GM18517 (cell line): Measurements from ENCODE around the gene PDS5B.
A peak's percentile ranks its signal among the peaks of the same experiment; 100 is the strongest.
"Not testable (repeated sequence)": the region's sequence is repeated elsewhere in the genome, so short reads cannot be mapped to it uniquely, and the experiment has no call there.

ENCODE experiments used
- ATAC-seq: cut with Tn5 transposase; IDR thresholded peaks from one replicate; pipeline ENCODE4 v1.9.1; 2021; ENCODE audit warnings: mild to moderate bottlenecking, moderate library complexity; ENCODE audit not compliant: unreplicated experiment

PDS5B gene

DNA sequence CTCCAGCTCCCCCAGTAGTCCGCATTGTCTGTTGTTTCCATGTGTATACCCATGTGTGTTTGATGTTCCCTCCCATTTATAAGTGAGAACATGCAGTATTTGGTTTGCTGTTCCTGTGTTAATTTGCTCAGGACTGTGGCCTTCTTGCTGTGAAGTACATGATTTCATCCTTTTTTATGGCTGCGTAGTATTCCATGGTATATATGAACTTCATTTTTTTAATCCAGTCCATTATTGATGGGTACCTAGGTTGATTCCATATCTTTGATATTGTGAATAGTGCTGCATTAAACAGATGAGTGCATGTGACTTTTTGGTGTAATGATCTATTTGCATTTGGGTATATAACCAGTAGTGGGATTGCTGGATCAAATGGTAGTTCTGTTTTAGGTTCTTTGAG is 175.2 kb downstream of the PDS5B start:
- no peak for ATAC-seq

DNA sequence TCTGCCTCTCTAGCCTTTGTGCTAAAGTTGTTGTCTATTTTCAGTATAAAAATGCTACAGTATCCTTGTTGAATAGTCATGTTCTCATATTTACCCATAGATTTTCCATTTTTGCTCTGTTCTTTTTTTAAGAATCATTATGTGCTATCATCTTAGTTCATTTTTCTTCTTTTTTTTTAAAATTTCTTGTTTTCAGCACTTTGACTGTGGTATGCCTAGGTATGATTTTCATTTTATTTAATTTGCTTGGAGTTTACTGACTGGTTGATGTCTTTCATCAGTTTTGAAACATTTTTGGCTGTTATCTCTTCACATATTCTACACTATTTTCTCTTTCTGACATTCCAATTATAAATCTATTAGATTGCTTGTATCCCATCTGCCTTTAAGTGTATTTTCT is 192.9 kb downstream of the PDS5B start:
- no peak for ATAC-seq

DNA sequence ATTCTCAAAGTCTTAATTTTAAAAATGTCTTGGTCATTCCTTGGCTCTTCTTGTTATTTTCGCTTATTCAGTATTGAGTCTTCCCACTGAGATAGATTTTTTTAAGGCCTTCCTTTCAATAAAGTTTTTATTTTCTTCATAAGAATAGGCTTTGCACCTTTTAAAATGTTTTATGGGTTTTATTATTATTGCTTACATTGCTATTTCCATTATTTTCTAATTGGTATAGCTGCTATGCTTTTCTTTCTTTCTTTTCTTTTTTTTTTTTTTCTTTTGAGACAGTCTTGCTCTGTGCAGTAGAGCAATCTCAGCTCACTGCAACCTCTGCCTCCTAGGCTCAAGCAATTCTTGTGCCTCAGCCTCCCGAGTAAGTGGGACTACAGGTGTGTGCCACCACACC is 195.7 kb downstream of the PDS5B start:
- ATAC-seq: no peak

DNA sequence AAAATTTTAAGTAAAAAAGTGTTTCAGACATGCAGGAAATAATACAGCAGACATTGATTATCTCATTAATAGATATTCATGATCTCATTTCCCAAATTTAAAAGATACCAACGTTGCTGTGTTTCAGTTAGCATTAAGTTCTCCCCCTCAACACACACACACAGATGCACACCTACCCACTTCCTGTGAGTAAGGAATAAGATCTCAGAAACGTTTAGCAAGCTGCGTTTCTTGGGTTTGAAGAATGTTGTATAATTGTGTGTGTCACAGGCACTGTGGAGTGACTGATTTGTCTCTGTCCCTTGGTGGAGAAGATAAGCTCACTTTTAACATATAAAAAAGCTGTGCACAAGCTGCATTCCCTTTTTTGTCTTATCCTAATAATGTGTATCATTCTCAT is 196.8 kb downstream of the PDS5B start:
- ATAC-seq: no peak

DNA sequence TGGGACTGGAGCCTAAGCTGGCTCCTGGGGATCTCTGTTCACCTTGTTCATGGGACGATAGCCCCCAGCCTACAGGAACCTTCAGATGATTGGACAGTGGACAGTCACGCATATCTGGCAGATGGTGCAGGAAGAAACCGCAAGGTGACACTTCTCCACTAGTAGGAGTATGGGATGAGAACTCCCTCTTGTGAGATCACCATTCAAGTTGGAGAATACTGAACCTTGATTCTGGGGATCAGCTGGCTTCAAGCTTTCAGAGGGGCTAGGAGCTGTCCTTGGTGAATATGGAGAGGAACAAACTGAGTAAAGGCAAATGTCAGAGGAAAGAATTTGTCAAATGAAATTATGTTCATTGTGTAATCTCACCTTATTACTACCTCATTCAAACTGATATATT is 204.5 kb downstream of the PDS5B start:
- no peak for ATAC-seq

DNA sequence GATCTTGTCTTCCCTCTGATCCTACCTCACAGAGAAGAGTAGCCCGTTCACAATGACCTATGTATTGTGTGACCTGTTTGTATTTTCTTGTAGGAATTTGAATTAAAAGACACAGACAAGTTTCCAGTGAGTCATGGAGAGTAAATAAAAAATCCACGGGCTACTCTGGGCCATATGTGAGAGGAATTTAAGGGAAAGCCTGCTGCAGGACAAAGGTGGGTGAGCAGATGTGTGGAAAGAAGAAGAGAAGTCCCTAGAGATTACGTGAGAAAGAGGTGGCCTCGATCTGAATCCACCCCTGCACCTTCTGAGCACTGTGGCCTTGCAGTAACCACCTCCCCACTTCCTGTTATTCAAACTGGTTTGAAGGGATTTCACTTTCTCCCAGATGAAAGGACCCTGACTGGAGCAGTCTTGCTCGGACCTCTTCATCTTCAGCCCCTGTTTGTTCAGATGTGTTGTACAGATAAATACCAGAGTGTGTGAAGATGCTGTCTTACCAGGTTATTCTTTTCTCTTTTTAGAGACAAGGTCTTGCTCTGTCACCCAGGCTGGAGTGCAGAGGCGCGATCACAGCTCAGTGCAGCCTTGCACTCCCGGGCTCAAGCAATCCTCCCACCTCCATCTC is 205.4 kb downstream of the PDS5B start:
- ATAC-seq: peak; percentile 79

DNA sequence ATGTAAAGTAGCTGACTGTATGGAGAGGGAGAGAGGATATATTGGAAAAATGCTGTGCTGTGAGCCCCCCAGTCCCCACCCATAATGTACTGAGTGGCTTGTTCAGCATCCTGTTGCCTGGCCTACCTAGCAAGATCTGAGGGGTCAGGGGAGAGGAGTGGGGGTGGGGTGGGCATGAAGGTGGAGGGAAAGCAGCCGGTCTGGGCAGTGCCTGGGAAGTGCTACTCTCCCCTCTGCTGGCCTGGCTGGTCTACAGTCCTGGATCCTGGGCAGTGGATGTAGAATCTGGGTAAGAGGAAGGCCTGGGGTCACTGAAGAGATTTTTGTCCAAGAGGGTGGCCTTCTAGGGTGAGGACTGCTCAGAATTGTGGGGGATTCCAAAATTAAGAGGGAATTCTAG is 210.5 kb downstream of the PDS5B start:
- ATAC-seq: no peak

DNA sequence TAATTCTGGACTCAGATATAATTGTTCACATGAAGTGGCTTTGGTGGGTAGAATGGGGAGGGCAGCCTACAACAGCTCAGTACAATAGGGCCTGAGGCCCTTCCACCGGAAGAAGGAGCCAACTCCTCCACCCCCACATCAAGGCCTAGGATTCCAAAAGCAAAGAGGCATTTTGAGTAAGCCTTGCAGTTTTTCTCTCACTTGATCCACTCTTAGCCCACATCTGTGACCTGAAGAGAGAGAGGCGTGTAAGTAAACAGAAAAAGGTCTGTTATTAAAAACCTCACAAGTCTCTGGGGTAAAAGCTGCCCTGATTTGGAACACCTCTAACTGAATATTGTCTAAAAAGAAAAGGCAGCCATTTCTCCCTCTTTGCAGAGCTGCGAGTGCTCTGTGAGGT is 215.9 kb downstream of the PDS5B start:
- ATAC-seq: no peak

DNA sequence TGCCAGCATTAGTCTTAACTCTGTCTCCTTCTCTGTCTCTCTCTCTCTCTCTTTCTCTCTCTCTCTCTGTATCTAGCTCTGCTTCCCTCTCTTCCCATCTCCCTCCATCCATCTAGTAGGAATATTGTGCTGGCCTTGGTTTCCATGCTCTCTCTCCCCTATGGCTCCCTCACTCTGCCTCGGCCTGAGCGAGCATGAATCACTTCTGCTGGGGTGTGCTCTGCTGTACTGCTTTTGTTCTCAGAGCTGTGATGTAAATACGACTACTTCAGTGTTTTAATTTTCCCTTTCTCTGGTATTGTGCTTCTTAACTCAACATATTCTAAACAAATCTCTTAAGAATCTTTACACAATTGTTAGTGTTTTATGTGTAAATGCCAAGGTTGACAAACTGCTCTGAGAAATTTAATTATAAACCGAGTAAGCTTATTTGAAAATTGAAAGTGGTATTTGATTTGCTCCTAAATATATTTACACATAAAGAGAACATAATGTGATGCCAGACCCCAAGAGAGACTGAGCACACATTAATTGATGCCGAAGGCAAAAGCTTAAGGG is 218.5 kb downstream of the PDS5B start:
- no peak for ATAC-seq

DNA sequence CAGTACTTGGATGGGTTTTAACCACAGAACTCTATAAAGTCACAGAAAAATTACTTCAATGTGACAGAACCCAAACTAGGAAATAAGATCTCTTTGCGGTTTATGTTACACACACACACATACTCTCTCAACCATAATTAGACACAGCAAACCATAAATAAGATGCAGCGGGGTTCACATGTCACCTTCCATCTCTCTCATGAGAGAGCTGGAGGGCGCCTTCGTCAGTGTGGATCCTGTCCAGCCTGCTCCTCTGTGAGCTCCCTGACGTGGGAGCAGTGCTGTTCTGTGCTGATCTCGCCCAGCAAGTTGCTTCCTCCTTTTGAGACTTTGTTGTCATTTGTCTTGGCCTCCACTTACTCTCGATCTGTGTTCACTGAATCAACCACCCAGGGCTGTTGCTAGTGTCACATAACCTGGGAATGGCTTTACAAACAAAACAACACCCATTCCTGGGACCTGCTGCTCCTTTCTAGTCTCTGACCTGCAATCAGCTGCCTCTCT is 225.1 kb downstream of the PDS5B start:
- peak; percentile 72 for ATAC-seq

DNA sequence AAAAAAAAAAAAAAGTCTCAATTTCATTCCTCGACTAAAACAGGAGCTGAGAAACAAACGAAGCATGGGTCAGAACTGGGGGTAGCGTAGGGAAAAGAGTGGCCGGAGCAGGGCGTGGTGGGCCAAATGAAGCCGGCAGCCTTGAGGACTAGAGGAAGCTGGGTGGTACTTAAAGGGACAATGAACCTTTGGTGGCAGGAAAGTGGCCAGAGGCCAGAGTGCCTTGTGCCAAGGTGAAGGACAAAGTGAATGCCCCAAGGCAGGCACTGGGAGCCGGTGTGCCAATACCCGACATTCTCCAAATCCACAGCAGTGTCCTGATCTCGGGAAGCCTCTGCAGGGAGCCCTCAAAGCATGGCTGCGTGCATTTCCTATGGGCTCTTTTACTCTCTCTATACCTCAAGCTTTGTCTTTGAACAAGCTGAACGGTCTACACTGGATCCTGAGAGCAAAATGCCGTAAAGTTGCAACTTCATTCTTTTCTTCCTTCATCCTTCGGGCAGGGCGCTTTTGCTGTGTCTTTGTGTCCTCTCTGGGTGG is 235.0 kb downstream of the PDS5B start:
- ATAC-seq: no peak

DNA sequence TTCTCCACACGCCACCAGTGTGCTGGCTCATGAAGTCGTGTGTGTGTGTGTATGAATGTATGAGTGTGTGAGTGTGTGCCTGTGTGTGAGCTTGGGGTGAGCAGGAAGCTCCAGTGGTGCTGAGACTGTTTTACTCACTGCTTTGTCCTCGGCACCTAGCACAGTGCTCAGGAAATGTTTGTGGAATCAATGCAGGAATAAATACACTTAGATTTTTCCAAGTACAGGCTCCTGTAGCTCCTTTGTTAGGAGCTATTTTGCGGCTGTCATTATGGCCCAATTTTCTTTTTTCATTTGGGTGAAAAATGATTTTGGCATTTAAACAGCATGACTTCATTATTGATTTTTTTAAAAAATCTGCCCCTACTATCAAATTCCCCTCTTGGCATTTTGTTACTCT is 236.5 kb downstream of the PDS5B start:
- no peak for ATAC-seq

DNA sequence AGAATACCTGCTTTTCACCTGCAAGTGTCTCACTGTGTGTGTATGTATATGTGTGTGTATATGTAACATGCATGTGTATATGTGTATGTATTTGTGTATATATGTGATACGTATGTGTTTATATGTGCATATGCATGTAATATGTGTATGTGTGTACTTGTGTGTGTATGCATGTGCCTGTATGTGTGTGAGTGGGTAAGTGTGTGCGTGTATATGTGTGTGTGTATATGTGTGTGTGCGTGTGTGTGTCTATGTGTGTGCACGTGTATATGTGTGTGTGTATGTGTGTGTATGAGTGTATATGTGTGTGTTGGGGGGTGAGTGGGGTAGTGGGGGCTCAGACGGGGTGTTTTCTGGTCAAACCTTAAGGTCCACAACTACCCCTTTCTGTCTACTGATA is 237.3 kb downstream of the PDS5B start:
- no peak for ATAC-seq

DNA sequence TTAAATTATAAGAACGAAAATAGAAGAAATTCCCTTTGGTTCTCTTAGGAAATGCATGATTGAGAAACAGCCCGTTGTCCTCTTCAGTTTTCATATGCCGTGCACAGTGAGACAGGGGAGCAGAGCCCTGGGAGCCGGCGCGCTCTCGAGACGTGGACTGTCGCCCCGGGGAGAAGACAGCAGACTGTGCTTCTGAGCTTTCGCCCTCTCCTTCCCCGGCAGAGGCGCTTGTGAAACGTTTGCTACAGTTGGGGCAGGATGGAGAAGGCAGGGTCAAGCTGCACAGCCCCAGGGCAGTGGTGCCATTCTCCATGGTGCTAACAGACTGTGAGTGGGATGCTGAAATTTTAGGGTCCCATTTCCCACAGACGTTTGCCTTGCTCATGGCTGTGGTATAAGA is 237.8 kb downstream of the PDS5B start:
- ATAC-seq: no peak

DNA sequence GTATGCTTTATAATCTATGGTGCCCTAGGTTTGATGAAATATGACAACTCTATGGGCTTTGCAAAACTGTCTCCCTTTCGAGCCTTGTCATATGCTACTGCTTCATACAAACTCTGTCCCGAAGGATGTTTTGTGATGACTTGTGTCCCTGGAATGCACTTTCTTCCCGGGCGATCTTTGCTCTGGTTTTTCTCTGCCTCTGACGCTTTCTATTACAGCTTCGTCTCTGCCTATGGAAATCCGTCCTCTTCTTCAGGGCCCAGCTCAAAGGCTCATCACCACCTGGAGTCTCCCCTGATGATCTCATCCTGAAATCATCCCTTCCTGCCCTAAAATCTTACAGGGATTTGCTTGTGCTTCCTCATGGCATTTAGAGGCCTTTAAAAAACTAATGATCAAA is 238.4 kb downstream of the PDS5B start:
- ATAC-seq: no peak

DNA sequence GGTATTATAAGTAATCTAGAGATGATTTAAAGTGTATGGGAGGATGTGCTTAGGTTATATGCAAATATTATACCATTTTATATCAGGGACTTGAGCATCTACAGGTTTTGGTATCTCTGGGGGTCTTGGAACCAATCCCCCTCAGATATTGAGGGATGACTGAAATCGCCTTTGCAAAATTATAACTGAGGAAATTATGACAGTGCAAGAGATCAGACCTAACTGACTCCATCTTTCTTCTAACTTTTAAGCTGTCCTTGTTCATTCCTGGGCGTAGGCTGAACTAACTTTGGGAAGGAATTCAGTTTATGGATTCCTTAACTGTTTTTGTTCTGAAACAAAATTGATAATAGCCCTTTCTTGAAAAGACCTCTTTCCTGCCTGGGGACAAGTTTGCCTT is 239.2 kb downstream of the PDS5B start:
- ATAC-seq: no peak

DNA sequence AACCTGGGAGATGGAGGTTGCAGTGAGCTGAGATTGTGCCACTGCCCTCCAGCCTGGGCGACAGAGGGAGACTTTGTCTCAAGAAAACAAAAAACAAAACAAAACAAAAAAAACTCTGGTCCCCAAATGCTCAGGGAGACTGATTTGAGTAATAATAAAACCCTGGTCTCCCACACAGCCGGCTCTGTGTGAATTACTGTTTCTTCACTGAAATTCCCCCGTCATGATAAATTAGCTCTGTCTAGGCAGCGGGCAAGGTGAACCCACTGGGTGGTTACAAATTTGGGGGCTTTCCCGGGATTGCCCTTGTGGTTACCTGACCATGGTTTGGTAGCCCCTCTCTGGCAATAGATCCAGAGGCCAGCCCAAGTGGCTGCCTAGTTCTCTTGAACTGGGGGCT is 240.1 kb downstream of the PDS5B start:
- ATAC-seq: not testable (repeated sequence)
